ENCODE measurements around the gene OR1D5.
"Not testable (repeated sequence)": the region's sequence is repeated elsewhere in the genome, so short reads cannot be mapped to it uniquely, and the experiment has no call there.

OR1D5 gene

GRCh38 chr17:3032258-3033247 is 30.9 kb downstream of the OR1D5 start:
- no peak for DNase-seq (ENCODE audit: low read depth in 1 of 2, low spot score in 1 of 2)

- not testable (repeated sequence) for DNase-seq (ENCODE audit: low read depth in 1 of 2, low spot score in 1 of 2)
These were observed 32.4 kb downstream of the OR1D5 start for GRCh38 chr17:3030852-3031470.

- DNase-seq (ENCODE audit: low read depth in 1 of 2, low spot score in 1 of 2): no peak
These were observed 33.3 kb downstream of the OR1D5 start for GRCh38 chr17:3030096-3030495.

GRCh38 chr17:3029213-3029913 is 34.0 kb downstream of the OR1D5 start:
- DNase-seq (ENCODE audit: low read depth in 1 of 2, low spot score in 1 of 2): no peak

GRCh38 chr17:3027786-3028532 is 35.4 kb downstream of the OR1D5 start:
- DNase-seq (ENCODE audit: low read depth in 1 of 2, low spot score in 1 of 2): no peak

- no peak for DNase-seq (ENCODE audit: low read depth in 1 of 2, low spot score in 1 of 2)
These were observed 36.3 kb downstream of the OR1D5 start for GRCh38 chr17:3026856-3027751.

GRCh38 chr17:3026125-3026855 is 37.1 kb downstream of the OR1D5 start:
- no peak for DNase-seq (ENCODE audit: low read depth in 1 of 2, low spot score in 1 of 2)

GRCh38 chr17:3025421-3026124 is 37.8 kb downstream of the OR1D5 start:
- DNase-seq (ENCODE audit: low read depth in 1 of 2, low spot score in 1 of 2): no peak

GRCh38 chr17:3024346-3024745 is 39.1 kb downstream of the OR1D5 start:
- DNase-seq (ENCODE audit: low read depth in 1 of 2, low spot score in 1 of 2): no peak

GRCh38 chr17:3022197-3022596 is 41.2 kb downstream of the OR1D5 start:
- no peak for DNase-seq (ENCODE audit: low read depth in 1 of 2, low spot score in 1 of 2)

GRCh38 chr17:3020381-3020780 is 43.0 kb downstream of the OR1D5 start:
- DNase-seq (ENCODE audit: low read depth in 1 of 2, low spot score in 1 of 2): no peak

GRCh38 chr17:3019761-3020160 is 43.6 kb downstream of the OR1D5 start:
- no peak for DNase-seq (ENCODE audit: low read depth in 1 of 2, low spot score in 1 of 2)

- no peak for DNase-seq (ENCODE audit: low read depth in 1 of 2, low spot score in 1 of 2)
These were observed 45.5 kb downstream of the OR1D5 start for GRCh38 chr17:3017936-3018335.

GRCh38 chr17:3015890-3016289 is 47.5 kb downstream of the OR1D5 start:
- no peak for DNase-seq (ENCODE audit: low read depth in 1 of 2, low spot score in 1 of 2)

- peak; percentile 10 to 37 for DNase-seq (ENCODE audit: low read depth in 1 of 2, low spot score in 1 of 2)
These were observed 50.4 kb downstream of the OR1D5 start for GRCh38 chr17:3012926-3013581.
